GM12875 (cell line): ENCODE data around the gene KRT86.

ENCODE experiments used
- H3K4me3 ChIP-seq: one replicate; pipeline ENCODE4 v1.5.1; 2011; ENCODE audit warnings: low read depth, low read length, control low read depth
- TF ChIP-seq, protein P1 (sequence below): IDR thresholded peaks from 2 replicates; pipeline ENCODE4 v1.5.1; 2011; ENCODE audit warnings: low read depth, mild to moderate bottlenecking, control low read depth, inconsistent platforms, low read length, moderate library complexity, borderline replicate concordance; ENCODE audit not compliant: insufficient read depth

Gene KRT86

DNA sequence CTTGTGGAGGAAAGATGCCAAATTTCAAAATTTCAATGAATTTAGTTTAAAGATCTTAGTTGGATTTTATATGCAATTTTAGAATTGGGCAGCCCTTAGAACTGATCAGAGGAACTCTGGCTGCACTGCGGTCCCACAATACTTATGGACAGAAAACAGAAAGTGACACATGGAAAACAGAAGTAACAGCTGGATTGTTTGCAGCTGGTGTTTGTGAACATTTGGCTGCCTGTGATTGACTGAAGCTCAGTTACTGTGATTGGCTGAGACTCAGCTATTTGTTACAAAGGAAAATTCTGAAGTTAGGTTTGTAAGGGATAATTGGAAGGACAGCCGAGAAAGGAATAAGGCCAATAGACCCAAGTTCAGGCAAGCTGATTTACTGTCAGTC lies 10.0 kb upstream of the KRT86 start:
- TF ChIP-seq, protein P1, sequence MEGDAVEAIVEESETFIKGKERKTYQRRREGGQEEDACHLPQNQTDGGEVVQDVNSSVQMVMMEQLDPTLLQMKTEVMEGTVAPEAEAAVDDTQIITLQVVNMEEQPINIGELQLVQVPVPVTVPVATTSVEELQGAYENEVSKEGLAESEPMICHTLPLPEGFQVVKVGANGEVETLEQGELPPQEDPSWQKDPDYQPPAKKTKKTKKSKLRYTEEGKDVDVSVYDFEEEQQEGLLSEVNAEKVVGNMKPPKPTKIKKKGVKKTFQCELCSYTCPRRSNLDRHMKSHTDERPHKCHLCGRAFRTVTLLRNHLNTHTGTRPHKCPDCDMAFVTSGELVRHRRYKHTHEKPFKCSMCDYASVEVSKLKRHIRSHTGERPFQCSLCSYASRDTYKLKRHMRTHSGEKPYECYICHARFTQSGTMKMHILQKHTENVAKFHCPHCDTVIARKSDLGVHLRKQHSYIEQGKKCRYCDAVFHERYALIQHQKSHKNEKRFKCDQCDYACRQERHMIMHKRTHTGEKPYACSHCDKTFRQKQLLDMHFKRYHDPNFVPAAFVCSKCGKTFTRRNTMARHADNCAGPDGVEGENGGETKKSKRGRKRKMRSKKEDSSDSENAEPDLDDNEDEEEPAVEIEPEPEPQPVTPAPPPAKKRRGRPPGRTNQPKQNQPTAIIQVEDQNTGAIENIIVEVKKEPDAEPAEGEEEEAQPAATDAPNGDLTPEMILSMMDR = no peak
- H3K4me3 ChIP-seq = no peak overlapping the region

DNA sequence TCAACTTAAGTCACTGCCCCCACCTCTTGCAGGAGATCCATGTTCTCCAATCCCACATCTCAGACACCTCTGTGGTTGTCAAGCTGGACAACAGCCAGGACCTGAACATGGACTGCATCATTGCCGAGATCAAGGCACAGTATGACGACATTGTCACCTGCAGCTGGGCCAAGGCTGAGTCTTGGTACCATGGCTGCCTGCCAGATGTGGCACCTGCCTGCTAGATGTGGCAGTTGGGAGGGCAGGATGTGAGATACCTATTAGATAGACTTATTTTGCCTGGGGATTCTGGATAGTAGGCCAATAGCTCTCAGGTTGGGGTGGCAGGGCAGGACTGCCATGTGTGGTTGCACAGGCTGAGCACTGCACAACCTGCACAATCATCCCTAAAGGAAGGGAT lies 7.9 kb upstream of the KRT86 start:
- TF ChIP-seq, protein P1 = no peak
- no peak overlapping the region for H3K4me3 ChIP-seq

DNA sequence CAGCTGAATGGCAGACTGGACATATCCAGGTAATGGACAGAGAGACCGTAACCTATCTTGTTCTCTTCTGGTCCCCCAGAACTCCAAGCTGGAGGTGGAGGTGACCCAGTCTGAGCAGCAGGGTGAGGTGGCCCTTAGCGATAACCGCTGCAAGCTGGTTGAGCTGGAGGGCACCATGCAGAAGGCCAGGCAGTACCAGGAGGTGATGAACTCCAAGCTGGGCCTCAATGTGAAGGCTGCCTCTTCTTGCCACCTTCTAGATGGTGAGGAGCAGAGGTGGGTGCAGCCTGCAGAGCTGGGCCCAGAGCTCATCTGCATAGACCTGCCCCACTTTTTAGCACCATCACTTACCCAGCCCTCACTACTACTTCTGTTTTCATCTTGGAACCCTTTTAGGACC lies 7.2 kb upstream of the KRT86 start:
- TF ChIP-seq, protein P1 = no peak
- no peak overlapping the region for H3K4me3 ChIP-seq

DNA sequence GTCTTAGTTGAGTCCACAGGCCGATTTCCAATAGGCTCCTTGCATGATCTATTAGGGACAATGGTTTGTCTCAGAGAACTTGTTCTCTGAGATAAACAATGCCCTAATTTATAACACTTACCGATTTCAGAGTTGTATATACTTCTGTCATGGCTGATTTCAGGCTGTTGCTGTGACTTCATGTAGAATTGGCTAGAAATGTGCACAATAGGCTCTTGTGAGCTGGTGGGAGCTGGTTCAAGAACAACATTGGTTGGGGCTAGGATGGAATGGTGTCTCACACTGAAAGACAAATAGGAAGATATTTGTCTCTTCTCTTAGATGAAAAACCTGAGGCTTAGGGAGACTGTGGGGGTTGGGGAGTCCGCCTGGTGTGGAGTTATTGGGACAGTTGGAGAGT lies 6.7 kb upstream of the KRT86 start:
- TF ChIP-seq, protein P1 = no peak
- no peak overlapping the region for H3K4me3 ChIP-seq

DNA sequence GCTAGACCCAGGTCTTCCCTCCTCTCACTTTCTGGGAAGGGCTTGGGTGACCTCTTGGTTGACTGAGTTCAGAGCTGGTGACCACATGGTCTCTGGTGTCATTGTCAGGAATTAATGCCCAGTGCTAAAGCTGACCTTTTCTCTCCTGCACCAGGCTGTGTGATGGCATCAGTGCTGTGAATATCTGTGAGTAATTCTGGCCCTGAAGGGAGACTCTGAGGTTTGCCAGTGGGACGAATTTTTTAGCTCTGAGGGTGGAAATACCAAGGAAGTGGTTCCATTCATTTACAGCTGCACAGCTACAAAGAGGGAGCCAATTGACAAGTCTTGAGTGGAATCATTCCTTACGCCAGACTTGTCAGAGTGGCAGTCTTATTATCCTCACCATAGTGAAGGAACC lies 6.2 kb upstream of the KRT86 start:
- H3K4me3 ChIP-seq = no peak overlapping the region
- TF ChIP-seq, protein P1 = no peak

DNA sequence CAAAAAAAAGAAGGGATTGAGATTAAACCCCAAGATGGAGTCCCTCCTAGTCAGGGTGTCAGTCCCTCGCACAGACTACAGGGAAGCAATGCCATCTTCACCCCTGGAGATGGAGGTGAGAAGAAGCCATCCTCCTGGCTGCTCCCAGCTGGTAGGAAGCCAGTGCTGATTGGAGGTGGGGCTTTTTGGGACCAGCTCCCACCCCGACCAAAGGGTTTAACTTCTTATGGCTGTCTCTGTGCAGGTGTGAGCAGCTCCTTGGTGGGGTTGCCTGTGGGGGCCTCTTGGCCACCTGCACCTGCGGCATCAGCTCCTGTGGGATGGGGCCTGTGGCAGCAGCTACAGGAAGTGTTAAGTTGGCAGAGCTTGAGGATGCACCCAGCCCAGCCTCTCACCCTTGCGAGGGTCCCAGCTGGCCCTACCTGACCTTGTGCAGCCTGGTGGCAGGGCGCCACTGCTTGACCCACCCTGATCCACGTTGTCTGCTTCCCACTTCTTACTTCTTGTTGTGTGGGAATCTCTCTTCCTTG lies 3.8 kb upstream of the KRT86 start:
- no peak overlapping the region for H3K4me3 ChIP-seq
- TF ChIP-seq, protein P1 = no peak

DNA sequence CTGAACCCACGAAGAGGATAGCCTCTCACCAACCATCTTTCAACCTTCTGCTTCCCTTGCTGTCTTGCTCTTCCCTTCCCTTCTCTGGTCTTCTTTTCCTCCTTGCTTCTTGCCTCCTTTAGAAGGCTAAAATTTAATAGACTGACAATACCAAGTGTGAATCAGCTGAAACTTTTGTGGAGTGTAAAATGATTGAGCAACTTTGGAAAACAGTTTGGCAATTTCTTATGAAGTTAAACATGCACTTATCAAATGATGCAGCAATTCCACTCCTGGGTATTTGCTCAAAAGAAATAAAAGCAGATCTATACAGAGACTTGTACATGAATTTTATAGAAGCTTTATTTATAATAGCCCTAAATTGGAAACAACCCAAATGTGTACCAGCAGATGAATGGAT lies 3.3 kb upstream of the KRT86 start:
- H3K4me3 ChIP-seq = no peak overlapping the region
- TF ChIP-seq, protein P1 = no peak
